ENCODE results near the gene ISM1. TPM values are rescaled to one million over a fixed set of nuclear protein-coding genes. Genes with fewer than 3 reads are reported as not detected.
A peak's percentile ranks its signal among the peaks of the same experiment; 100 is the strongest.

ISM1 gene
- total and polyA plus RNA-seq, 2 donors (not counting 3 experiments of a cell fraction or from before 2014, with no cell fraction given) = not detected

GRCh38 chr20:13231031-13231752 is 10.1 kb downstream of the ISM1 start:
- H3K9me3 ChIP-seq (replicated peaks; ENCODE audit: control insufficient read depth, insufficient read depth, low read length) = no peaks in the 10 kb centered on the region
- no peak for DNase-seq (ENCODE audit: low read depth, low spot score)

More at GRCh38 chr20:13231031-13231752, 10.1 kb downstream of the ISM1 start:
- no peak overlapping the region for H3K4me3 ChIP-seq (replicated peaks in 1 of 3; ENCODE audit: insufficient read depth in 1 of 3, low read depth in 1 of 3, low read length in 3 of 3)
- peaks cover 2 to 17% of the 10 kb centered on the region in 2 experiments for H3K27me3 ChIP-seq (ENCODE audit: control insufficient read depth in 2 of 2, insufficient read depth in 2 of 2, low read length in 2 of 2)
- dilution Hi-C loops (cut with MboI; ENCODE audit: extremely low pct_ligation_motif_present, low sequenced_read_pairs) = no loop called here
- intact Hi-C loops (cut with micrococcal nuclease) = no loop called here
- peak; percentile 10 for TF ChIP-seq GATA2 (IDR thresholded peaks at IDR 0.05; ENCODE audit: insufficient read depth, insufficient read length, low read depth, low read length)
- TF ChIP-seq EZH2 (IDR thresholded peaks at IDR 0.05; ENCODE audit: borderline replicate concordance, low read depth, low read length, severe bottlenecking) = no peak
- no peak for TF ChIP-seq JUN (IDR thresholded peaks at IDR 0.05; ENCODE audit: borderline replicate concordance, insufficient read depth, insufficient read length, low read depth)
- TF ChIP-seq CTCF (IDR thresholded peaks at IDR 0.05; ENCODE audit: extremely low read depth in 1 of 2, insufficient read depth in 1 of 2, low read depth in 1 of 2, low read length in 2 of 2) = no peak
- no peak for TF ChIP-seq POLR2AphosphoS5 (IDR thresholded peaks at IDR 0.05; ENCODE audit: insufficient read depth, low read depth, low read length)
- peak; percentile 51 for TF ChIP-seq FOS (IDR thresholded peaks at IDR 0.05; ENCODE audit: borderline replicate concordance, insufficient read depth, low read length)
- TF ChIP-seq MYC (IDR thresholded peaks at IDR 0.05; ENCODE audit: low read depth, low read length) = no peak
- H4K20me1 ChIP-seq (replicated peaks; ENCODE audit: control insufficient read depth, extremely low read depth, insufficient read depth, low read length) = no peaks in the 10 kb centered on the region
- peaks cover 4% of the 10 kb centered on the region for H3K4me1 ChIP-seq (ENCODE audit: control insufficient read depth, extremely low read depth, insufficient read depth, low read length)
- H3K27ac ChIP-seq (ENCODE audit: insufficient read depth, low read depth, low read length) = no peak overlapping the region
- FAIRE-seq = no peak
- BruUV-seq (replicated peaks) = no TSS peak
- POLR2A ChIA-PET = no interaction called here
- H2AFZ ChIP-seq (ENCODE audit: low read depth, low read length) = no peak overlapping the region
- H3K4me2 ChIP-seq (ENCODE audit: insufficient read depth, low read length) = no peak overlapping the region
- CTCF ChIA-PET = no interaction called here
- no peaks in the 10 kb centered on the region for H3K36me3 ChIP-seq (ENCODE audit: control insufficient read depth in 2 of 2, extremely low read depth in 1 of 2, insufficient read depth in 2 of 2, low read length in 2 of 2)
- H3K9me1 ChIP-seq (replicated peaks; ENCODE audit: control insufficient read depth, extremely low read depth, insufficient read depth, low read length) = no peaks in the 10 kb centered on the region
- no peaks in the 10 kb centered on the region for H3K79me2 ChIP-seq (ENCODE audit: control insufficient read depth, insufficient read depth, low read length)
- no peak overlapping the region for H3K9ac ChIP-seq (replicated peaks; ENCODE audit: extremely low read depth, insufficient read depth, low read length)

All from endothelial cell of umbilical vein (primary cell).